Neural progenitor cell (in vitro differentiated cells): ENCODE measurements around the gene CFAP69. TPM values are rescaled to one million over a fixed set of nuclear protein-coding genes. Genes with fewer than 3 reads are reported as not detected.

ENCODE experiments used
- DNase-seq: peaks from one replicate; pipeline ENCODE4 v3.0.0-alpha.2; 2016; ENCODE audit warnings: low spot score
- H2AFZ ChIP-seq: fragments of 200-600 bp; sonication (generic); replicated peaks from 2 replicates; pipeline ENCODE4 v1.6.1; 2016; ENCODE audit warnings: antibody characterized with exemption
- H3F3A ChIP-seq: fragments of 200-600 bp; sonication (generic); 2 replicates; pipeline ENCODE4 v1.6.1; 2016; ENCODE audit warnings: antibody characterized with exemption, low read depth
- H3K27ac ChIP-seq: fragments of 200-600 bp; sonication (generic); 2 replicates; pipeline ENCODE4 v1.5.1; 2016; ENCODE audit warnings: mild to moderate bottlenecking
- H3K27me3 ChIP-seq: fragments of 200-600 bp; sonication (generic); 2 replicates; pipeline ENCODE4 v1.6.1; 2016; ENCODE audit warnings: mild to moderate bottlenecking, moderate library complexity
- H3K36me3 ChIP-seq: fragments of 200-600 bp; sonication (generic); 2 replicates; pipeline ENCODE4 v1.5.1; 2016
- H3K4me1 ChIP-seq: fragments of 200-600 bp; sonication (generic); 2 replicates; pipeline ENCODE4 v1.6.1; 2016; ENCODE audit warnings: mixed run types
- H3K4me2 ChIP-seq: fragments of 200-600 bp; sonication (generic); 2 replicates; pipeline ENCODE4 v1.6.1; 2016
- H3K4me3 ChIP-seq: fragments of 200-600 bp; sonication (generic); 2 replicates; pipeline ENCODE4 v1.5.1; 2016
- H3K79me2 ChIP-seq: fragments of 200-600 bp; sonication (generic); 2 replicates; pipeline ENCODE4 v1.6.1; 2016; ENCODE audit warnings: low read depth
- H3K9ac ChIP-seq: fragments of 200-600 bp; sonication (generic); 2 replicates; pipeline ENCODE4 v1.6.1; 2016
- H3K9me3 ChIP-seq: fragments of 200-600 bp; sonication (generic); 2 replicates; pipeline ENCODE4 v1.5.1; 2016; ENCODE audit warnings: low read depth
- H4K20me1 ChIP-seq: fragments of 200-600 bp; sonication (generic); 2 replicates; pipeline ENCODE4 v1.6.1; 2016; ENCODE audit warnings: low read depth
- H3K27ac Mint-ChIP-seq: 3 replicates; pipeline ENCODE4 v1.8.0; 2021; ENCODE audit warnings: mixed read lengths
- H3K27me3 Mint-ChIP-seq: 2 replicates; pipeline ENCODE4 v1.8.0; 2022; ENCODE audit warnings: low read depth, mild to moderate bottlenecking, inconsistent platforms, moderate library complexity, mixed read lengths; ENCODE audit not compliant: insufficient read depth
- H3K36me3 Mint-ChIP-seq: 3 replicates; pipeline ENCODE4 v1.8.0; 2021; ENCODE audit warnings: mixed read lengths
- H3K4me1 Mint-ChIP-seq: 3 replicates; pipeline ENCODE4 v1.8.0; 2021; ENCODE audit warnings: mixed read lengths
- H3K4me3 Mint-ChIP-seq: 3 replicates; pipeline ENCODE4 v1.8.0; 2021; ENCODE audit warnings: mild to moderate bottlenecking, moderate library complexity, mixed read lengths
- H3K9me3 Mint-ChIP-seq: 3 replicates; pipeline ENCODE4 v1.8.0; 2020; ENCODE audit warnings: mixed read lengths
- EZH2 ChIP-seq: fragments of 200-600 bp; sonication (generic); IDR thresholded peaks from 2 replicates; pipeline ENCODE4 v1.6.1; 2017; ENCODE audit warnings: antibody characterized with exemption, mild to moderate bottlenecking, moderate library complexity
- EZH2phosphoT487 ChIP-seq: fragments of 200-600 bp; sonication (generic); IDR thresholded peaks from 2 replicates; pipeline ENCODE4 v1.6.1; 2017; ENCODE audit warnings: antibody characterized with exemption
- total RNA-seq: library from RNA; depleted of rRNA; stranded (reverse); fragments of >200 nt; gene quantifications from 2 replicates; pipeline ENCODE4 v1.2.3, GENCODE V29; 2015; ENCODE audit warnings: low replicate concordance
- TF ChIP-seq, protein P1 (sequence below): fragments of 200-600 bp; sonication (generic); IDR thresholded peaks from 2 replicates; pipeline ENCODE4 v1.5.1; 2017; ENCODE audit warnings: antibody characterized with exemption, mild to moderate bottlenecking

CFAP69 gene
- total RNA-seq, 1 donor from 2014 or later = 4.8 TPM

DNA sequence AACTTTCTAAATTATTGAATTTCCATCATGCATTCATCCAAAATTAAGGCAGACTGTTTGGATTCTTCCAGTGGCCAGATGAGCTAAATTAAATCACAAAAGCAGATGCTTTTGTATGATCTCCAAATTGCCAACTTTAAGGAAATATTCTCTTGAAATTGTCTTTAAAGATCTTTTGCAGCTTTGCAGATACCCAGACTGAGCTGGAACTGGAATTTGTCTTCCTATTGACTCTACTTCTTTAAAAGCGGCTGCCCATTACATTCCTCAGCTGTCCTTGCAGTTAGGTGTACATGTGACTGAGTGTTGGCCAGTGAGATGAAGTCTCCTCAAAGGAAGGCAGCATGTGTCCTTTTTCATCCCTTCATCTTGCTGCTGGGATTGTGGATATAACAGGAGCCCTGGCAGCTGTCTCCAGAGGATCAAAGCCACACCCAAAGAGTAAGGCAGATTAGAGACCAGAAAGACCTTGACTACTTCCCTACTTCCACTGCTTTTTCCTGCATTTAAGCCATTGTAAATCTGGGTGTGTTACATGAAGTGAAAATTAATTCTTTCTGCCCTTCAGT, 8.2 kb upstream of the CFAP69 start:
- H3K27ac Mint-ChIP-seq = no peak overlapping the region
- H3K4me1 Mint-ChIP-seq = peaks cover 8% of the 10 kb centered on the region
- no peaks in the 10 kb centered on the region for H4K20me1 ChIP-seq
- H3K27ac ChIP-seq = no peak overlapping the region
- H3K4me1 ChIP-seq = peaks cover 8% of the 10 kb centered on the region
- peak; percentile 51 for DNase-seq
- H3K4me3 ChIP-seq = no peak overlapping the region
- no peaks in the 10 kb centered on the region for H3K9me3 ChIP-seq
- no peak for TF ChIP-seq EZH2
- TF ChIP-seq EZH2phosphoT487 = no peak
- TF ChIP-seq, protein P1, sequence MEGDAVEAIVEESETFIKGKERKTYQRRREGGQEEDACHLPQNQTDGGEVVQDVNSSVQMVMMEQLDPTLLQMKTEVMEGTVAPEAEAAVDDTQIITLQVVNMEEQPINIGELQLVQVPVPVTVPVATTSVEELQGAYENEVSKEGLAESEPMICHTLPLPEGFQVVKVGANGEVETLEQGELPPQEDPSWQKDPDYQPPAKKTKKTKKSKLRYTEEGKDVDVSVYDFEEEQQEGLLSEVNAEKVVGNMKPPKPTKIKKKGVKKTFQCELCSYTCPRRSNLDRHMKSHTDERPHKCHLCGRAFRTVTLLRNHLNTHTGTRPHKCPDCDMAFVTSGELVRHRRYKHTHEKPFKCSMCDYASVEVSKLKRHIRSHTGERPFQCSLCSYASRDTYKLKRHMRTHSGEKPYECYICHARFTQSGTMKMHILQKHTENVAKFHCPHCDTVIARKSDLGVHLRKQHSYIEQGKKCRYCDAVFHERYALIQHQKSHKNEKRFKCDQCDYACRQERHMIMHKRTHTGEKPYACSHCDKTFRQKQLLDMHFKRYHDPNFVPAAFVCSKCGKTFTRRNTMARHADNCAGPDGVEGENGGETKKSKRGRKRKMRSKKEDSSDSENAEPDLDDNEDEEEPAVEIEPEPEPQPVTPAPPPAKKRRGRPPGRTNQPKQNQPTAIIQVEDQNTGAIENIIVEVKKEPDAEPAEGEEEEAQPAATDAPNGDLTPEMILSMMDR = no peak
- H3K4me2 ChIP-seq = no peak overlapping the region
- no peaks in the 10 kb centered on the region for H3K36me3 Mint-ChIP-seq
- peaks cover 2% of the 10 kb centered on the region for H3K27me3 Mint-ChIP-seq
- no peak overlapping the region for H3K4me3 Mint-ChIP-seq
- no peaks in the 10 kb centered on the region for H3K9me3 Mint-ChIP-seq
- no peaks in the 10 kb centered on the region for H3K79me2 ChIP-seq
- no peak overlapping the region for H2AFZ ChIP-seq
- no peak overlapping the region for H3K9ac ChIP-seq
- peaks cover 2% of the 10 kb centered on the region for H3F3A ChIP-seq
- no peaks in the 10 kb centered on the region for H3K27me3 ChIP-seq
- H3K36me3 ChIP-seq = no peaks in the 10 kb centered on the region

DNA sequence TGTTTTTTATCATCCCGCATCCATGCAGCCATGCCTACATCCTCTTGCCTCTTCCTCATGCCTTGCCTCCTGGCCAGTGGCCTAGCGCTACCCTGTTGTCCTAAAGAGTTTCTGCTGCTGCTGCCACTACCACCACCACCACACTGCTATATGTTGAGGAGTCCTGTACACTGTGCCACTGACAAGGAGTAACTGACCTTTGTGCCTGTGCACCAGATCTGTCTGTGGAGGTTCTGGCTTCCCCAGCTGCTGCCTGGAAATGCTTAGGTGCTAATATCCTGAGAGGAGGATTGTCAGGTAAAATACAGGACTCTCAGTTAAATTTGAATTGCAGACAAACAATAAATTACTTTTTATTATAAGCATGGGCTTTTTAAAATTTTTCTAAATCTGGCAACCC, 7.0 kb upstream of the CFAP69 start:
- Mint-ChIP-seq H3K4me1 (peaks cover 8% of the 10 kb centered on the region), H3K27ac (no peak overlapping the region), H3K4me3 (no peak overlapping the region), H3K9me3 (no peaks in the 10 kb centered on the region), H3K36me3 (no peaks in the 10 kb centered on the region), H3K27me3 (peaks cover 2% of the 10 kb centered on the region)
- Histone ChIP-seq H3K9me3 (no peaks in the 10 kb centered on the region), H3K27ac (no peak overlapping the region), H2AFZ (no peak overlapping the region), H3K4me1 (peaks cover 8% of the 10 kb centered on the region), H3K4me3 (no peak overlapping the region), H3F3A (peaks cover 2% of the 10 kb centered on the region), H3K4me2 (no peak overlapping the region), H4K20me1 (no peaks in the 10 kb centered on the region), H3K79me2 (no peaks in the 10 kb centered on the region), H3K36me3 (no peaks in the 10 kb centered on the region), H3K27me3 (no peaks in the 10 kb centered on the region), H3K9ac (no peak overlapping the region)
- DNase-seq = no peak
- no peak for TF ChIP-seq EZH2phosphoT487
- no peak for TF ChIP-seq EZH2
- TF ChIP-seq, protein P1 = no peak

DNA sequence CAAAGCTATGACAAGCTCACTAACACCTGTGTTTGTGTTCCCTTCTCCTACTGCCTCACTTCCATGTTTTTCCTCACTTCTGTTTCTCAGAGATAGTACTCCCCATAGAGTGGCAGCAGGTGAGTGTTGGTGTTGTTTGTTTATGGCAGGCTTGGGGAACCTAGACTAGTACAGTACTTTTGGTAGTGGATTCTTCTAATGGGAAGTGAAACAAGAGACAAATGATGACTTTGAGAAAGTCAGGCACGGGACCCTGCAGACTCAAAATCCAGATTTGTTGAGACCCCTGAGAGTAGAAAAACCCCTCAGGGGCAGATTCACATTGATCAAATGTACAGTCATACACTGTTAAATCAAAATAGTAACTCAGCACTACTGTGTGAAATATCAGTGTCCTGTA, 6.4 kb upstream of the CFAP69 start:
- H3K4me1 ChIP-seq = peaks cover 8% of the 10 kb centered on the region
- H3K36me3 Mint-ChIP-seq = no peaks in the 10 kb centered on the region
- DNase-seq = no peak
- H2AFZ ChIP-seq = no peak overlapping the region
- no peaks in the 10 kb centered on the region for H3K27me3 ChIP-seq
- no peak overlapping the region for H3K4me3 Mint-ChIP-seq
- no peaks in the 10 kb centered on the region for H3K9me3 ChIP-seq
- no peak overlapping the region for H3K4me2 ChIP-seq
- no peaks in the 10 kb centered on the region for H3K79me2 ChIP-seq
- peaks cover 8% of the 10 kb centered on the region for H3K4me1 Mint-ChIP-seq
- H3K27ac ChIP-seq = no peak overlapping the region
- no peak overlapping the region for H3K9ac ChIP-seq
- H3K27me3 Mint-ChIP-seq = peaks cover 2% of the 10 kb centered on the region
- no peak overlapping the region for H3K27ac Mint-ChIP-seq
- H3K4me3 ChIP-seq = no peak overlapping the region
- TF ChIP-seq EZH2phosphoT487 = no peak
- TF ChIP-seq, protein P1 = no peak
- TF ChIP-seq EZH2 = no peak
- peaks cover 2% of the 10 kb centered on the region for H3F3A ChIP-seq
- no peaks in the 10 kb centered on the region for H3K9me3 Mint-ChIP-seq
- no peaks in the 10 kb centered on the region for H4K20me1 ChIP-seq
- no peaks in the 10 kb centered on the region for H3K36me3 ChIP-seq
